Endothelial cell of umbilical vein (primary cell): Measurements from ENCODE around the gene TEX53. TPM values are rescaled to one million over a fixed set of nuclear protein-coding genes. Genes with fewer than 3 reads are reported as not detected.

Source experiments
- BruUV-seq: library from RNA; stranded (reverse); fragments of 400-500 nt; replicated peaks from 2 replicates; lab custom pipeline; 2021; lab: Mats Ljungman, UMichigan
- CTCF ChIA-PET: fragments of 300-600, 350-600 bp; sonication (Branson Sonifier 250); formaldehyde crosslinking; loops from one replicate; lab custom pipeline; 2021; ENCODE audit warnings: antibody characterized with exemption, inconsistent platforms; lab: Charles Lee
- POLR2A ChIA-PET: fragments of 300-600, 350-600 bp; sonication (Branson Sonifier 250); formaldehyde crosslinking; loops from one replicate; lab custom pipeline; 2021; ENCODE audit warnings: antibody characterized with exemption, inconsistent platforms; lab: Charles Lee
- DNase-seq: peaks from one replicate; pipeline ENCODE4 v3.0.0-alpha.2; 2011; ENCODE audit warnings: low read depth, low spot score
- FAIRE-seq: peaks from 2 replicates; lab custom pipeline; 2011; peaks lifted over from hg19 to GRCh38; lab: Jason Lieb, UNC
- H2AFZ ChIP-seq: 2 replicates; pipeline ENCODE4 v1.6.0; 2012; ENCODE audit warnings: low read depth, low read length, control low read depth, inconsistent platforms
- H3K27ac ChIP-seq: 2 replicates; pipeline ENCODE4 v1.5.1; 2011; ENCODE audit warnings: low read depth, mild to moderate bottlenecking, control low read depth, low read length, moderate library complexity; ENCODE audit not compliant: insufficient read depth
- H3K27me3 ChIP-seq, 2 experiments: 2 replicates each; pipeline versions ENCODE4 v1.6.0 to v1.6.1; 2011; ENCODE audit warnings: low read length in 2 of 2, mixed read lengths in 1 of 2; ENCODE audit not compliant: control insufficient read depth in 2 of 2, insufficient read depth in 2 of 2
- H3K36me3 ChIP-seq, 2 experiments: 2 replicates in 1 of 2; 3 replicates in 1 of 2; pipeline ENCODE4 v1.5.1; 2011; ENCODE audit warnings: low read length in 2 of 2, mild to moderate bottlenecking in 1 of 2, moderate library complexity in 1 of 2; ENCODE audit not compliant: control insufficient read depth in 2 of 2, insufficient read depth in 2 of 2; ENCODE audit errors: extremely low read depth in 1 of 2
- H3K4me1 ChIP-seq: 3 replicates; pipeline ENCODE4 v1.5.1; 2011; ENCODE audit warnings: mild to moderate bottlenecking, low read length; ENCODE audit not compliant: control insufficient read depth, insufficient read depth; ENCODE audit errors: extremely low read depth
- H3K4me2 ChIP-seq: 2 replicates; pipeline ENCODE4 v1.6.1; 2011; ENCODE audit warnings: low read length, control low read depth, mixed read lengths; ENCODE audit not compliant: insufficient read depth
- H3K4me3 ChIP-seq, 3 experiments: fragments of 200-600 bp in 1 of 3; sonication (generic), shearing (Covaris generic) in 1 of 3; replicated peaks in 1 of 3; 2 replicates each; pipeline ENCODE4 v1.5.1; 2011 to 2016; ENCODE audit warnings: control low read depth in 3 of 3, low read length in 3 of 3, mild to moderate bottlenecking in 2 of 3, inconsistent platforms in 1 of 3, low read depth in 1 of 3, moderate library complexity in 1 of 3; ENCODE audit not compliant: insufficient read depth in 1 of 3
- H3K79me2 ChIP-seq: 2 replicates; pipeline ENCODE4 v1.6.0; 2012; ENCODE audit warnings: low read length, inconsistent platforms; ENCODE audit not compliant: control insufficient read depth, insufficient read depth
- H3K9ac ChIP-seq: replicated peaks from 2 replicates; pipeline ENCODE3; 2011; ENCODE audit warnings: low read length, control low read depth; ENCODE audit not compliant: insufficient read depth; ENCODE audit errors: extremely low read depth
- H3K9me1 ChIP-seq: replicated peaks from 3 replicates; pipeline ENCODE4 v1.6.0; 2011; ENCODE audit warnings: mild to moderate bottlenecking, low read length; ENCODE audit not compliant: control insufficient read depth, insufficient read depth; ENCODE audit errors: extremely low read depth
- H3K9me3 ChIP-seq: replicated peaks from 2 replicates; pipeline ENCODE4 v1.5.1; 2012; ENCODE audit warnings: low read length, inconsistent platforms; ENCODE audit not compliant: control insufficient read depth, insufficient read depth
- H4K20me1 ChIP-seq: replicated peaks from 2 replicates; pipeline ENCODE3; 2011; ENCODE audit warnings: mild to moderate bottlenecking, low read length; ENCODE audit not compliant: control insufficient read depth, insufficient read depth; ENCODE audit errors: extremely low read depth
- CTCF ChIP-seq, 2 donors: IDR thresholded peaks; 1 replicate in 1 of 2; 2 replicates in 1 of 2; pipeline ENCODE4 v1.5.1; 2011; ENCODE audit warnings: low read length in 2 of 2, mild to moderate bottlenecking in 2 of 2, moderate library complexity in 2 of 2, control low read depth in 1 of 2, inconsistent platforms in 1 of 2, low read depth in 1 of 2; ENCODE audit not compliant: insufficient read depth in 1 of 2; ENCODE audit errors: extremely low read depth in 1 of 2
- EZH2 ChIP-seq: IDR thresholded peaks from 2 replicates; pipeline ENCODE4 v1.6.1; 2012; ENCODE audit warnings: borderline replicate concordance, low read depth, mild to moderate bottlenecking, moderate library complexity, low read length, inconsistent platforms; ENCODE audit not compliant: severe bottlenecking
- FOS ChIP-seq: IDR thresholded peaks from 2 replicates; pipeline ENCODE4 v1.6.1; 2011; ENCODE audit warnings: mild to moderate bottlenecking, low read length, moderate library complexity, borderline replicate concordance; ENCODE audit not compliant: insufficient read depth
- GATA2 ChIP-seq: IDR thresholded peaks from 2 replicates; pipeline ENCODE4 v1.7.0; 2011; ENCODE audit warnings: low read depth, mild to moderate bottlenecking, moderate library complexity, mixed read lengths, low read length; ENCODE audit not compliant: insufficient read length, insufficient read depth
- JUN ChIP-seq: IDR thresholded peaks from 2 replicates; pipeline ENCODE4 v1.6.1; 2011; ENCODE audit warnings: borderline replicate concordance, low read depth; ENCODE audit not compliant: insufficient read length, insufficient read depth
- MAX ChIP-seq: IDR thresholded peaks from 2 replicates; pipeline ENCODE4 v1.6.1; 2011; ENCODE audit not compliant: insufficient read depth, insufficient read length
- MYC ChIP-seq: IDR thresholded peaks from one replicate; pipeline ENCODE4 v1.6.1; 2011; ENCODE audit warnings: mild to moderate bottlenecking, low read depth, low read length
- POLR2A ChIP-seq: IDR thresholded peaks from 2 replicates; pipeline ENCODE4 v1.6.1; 2012; ENCODE audit warnings: low read depth, mild to moderate bottlenecking, control low read depth, low read length
- POLR2AphosphoS5 ChIP-seq: IDR thresholded peaks from 2 replicates; pipeline ENCODE4 v1.6.1; 2012; ENCODE audit warnings: low read depth, mild to moderate bottlenecking, control low read depth, low read length, moderate library complexity; ENCODE audit not compliant: insufficient read depth
- dilution Hi-C: fragments of 300-500 bp; cut with MboI; formaldehyde crosslinking; loops from one replicate; pipeline ENCODE4 v1.15.0; 2019; ENCODE audit warnings: low sequenced_read_pairs; ENCODE audit not compliant: extremely low pct_ligation_motif_present
- intact Hi-C: fragments of 100-400 bp; cut with micrococcal nuclease; formaldehyde crosslinking; loops from one replicate; pipeline ENCODE4 v1.10.0; 2022
- polyA plus RNA-seq, 4 experiments: library from polyadenylated mRNA; depleted of rRNA in 3 of 4; stranded (reverse) in 3 of 4; unstranded in 1 of 4; fragments of >200 nt; gene quantifications; 2 replicates each; pipeline versions ENCODE4 v1.2.1 to v1.2.3, GENCODE V29; 2011 to 2012; ENCODE audit warnings: missing spikeins in 1 of 4
- total RNA-seq: library from RNA; stranded (reverse); gene quantifications from 2 replicates; pipeline ENCODE4 v1.2.3, GENCODE V29; 2021

Gene TEX53
- total and polyA plus RNA-seq, 2 donors (not counting 3 experiments of a cell fraction or from before 2014, with no cell fraction given) = not detected

- dilution Hi-C loops (no loop called here), intact Hi-C loops (no loop called here)
- BruUV-seq = no TSS peak
- H3K9ac ChIP-seq = no peak overlapping the region
- FAIRE-seq = no peak
- H3K36me3 ChIP-seq = no peaks in the 10 kb centered on the region
- no peaks in the 10 kb centered on the region for H3K27me3 ChIP-seq
- H3K9me3 ChIP-seq = no peaks in the 10 kb centered on the region
- H3K9me1 ChIP-seq = no peaks in the 10 kb centered on the region
- TF ChIP-seq GATA2 (no peak), FOS (no peak), CTCF (IDR thresholded peaks at IDR 0.05; ENCODE audit: extremely low read depth in 1 of 2, insufficient read depth in 1 of 2, low read depth in 1 of 2, low read length in 2 of 2) (no peak), MAX (no peak), JUN (no peak), MYC (no peak), EZH2 (no peak), POLR2A (no peak), POLR2AphosphoS5 (no peak)
- peaks cover 16% of the 10 kb centered on the region for H3K4me1 ChIP-seq
- H3K27ac ChIP-seq = no peak overlapping the region
- H3K4me2 ChIP-seq = no peak overlapping the region
- POLR2A ChIA-PET = no interaction called here
- DNase-seq = no peak
- no peaks in the 10 kb centered on the region for H4K20me1 ChIP-seq
- H3K4me3 ChIP-seq = no peak overlapping the region
- no peak overlapping the region for H2AFZ ChIP-seq
- H3K79me2 ChIP-seq = no peaks in the 10 kb centered on the region
- CTCF ChIA-PET = no interaction called here
Measured at GRCh38 chr9:114608525-114608796, 49.1 kb downstream of the TEX53 start.
